Measurements from ENCODE around the gene DNAAF3.
"Not testable (repeated sequence)": the region's sequence is repeated elsewhere in the genome, so short reads cannot be mapped to it uniquely, and the experiment has no call there.

DNAAF3 gene

GRCh38 chr19:55166530-55167268 is at the start of gene DNAAF3:
TSS of gene DNAAF3 (minus strand) at chr19:55166613. CDS start at chr19:55166413, 200 bp downstream.
- peak; percentile 100 for DNase-seq (ENCODE audit: low spot score)

DNA sequence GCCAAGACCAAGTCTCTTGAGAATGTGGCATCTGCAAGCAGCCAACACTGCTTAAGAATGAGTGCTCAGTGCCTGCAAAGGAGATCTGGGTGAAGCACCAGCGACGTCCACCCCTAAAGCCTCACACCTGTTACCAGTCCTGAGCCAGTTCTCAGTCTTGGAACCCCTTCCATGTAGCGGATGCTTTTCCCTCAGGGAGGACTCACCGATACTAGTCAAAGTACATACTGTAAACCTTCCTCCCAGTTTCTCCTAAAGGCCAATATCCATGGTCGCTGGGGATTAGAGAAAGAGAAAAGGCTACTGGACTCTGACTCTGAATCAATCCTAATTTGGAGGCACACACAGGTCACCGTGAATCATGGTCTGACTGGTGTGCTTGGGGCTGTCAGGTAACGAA is 47.1 kb upstream of the DNAAF3 start:
- DNase-seq (ENCODE audit: low spot score), result no peak

DNA sequence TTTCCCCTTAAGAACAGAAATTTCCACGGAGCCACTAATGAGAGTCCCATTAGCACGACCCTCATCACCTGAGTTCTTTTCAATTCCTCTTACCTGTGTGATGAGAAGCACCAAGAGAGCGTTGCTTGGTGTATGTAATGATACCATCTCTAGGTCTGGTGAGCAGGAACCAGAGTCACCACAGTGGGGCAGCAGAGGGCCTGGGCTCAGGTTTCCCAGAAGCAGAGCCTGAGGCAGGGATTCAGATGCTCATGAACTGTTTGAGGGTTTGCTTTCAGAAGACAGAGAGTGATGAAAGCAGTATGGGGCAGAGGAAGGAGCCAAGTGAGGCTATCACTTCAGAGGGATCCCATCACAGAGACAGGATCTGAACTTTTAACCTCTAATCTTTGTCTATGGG is 46.0 kb upstream of the DNAAF3 start:
- DNase-seq (ENCODE audit: low spot score), result no peak

DNA sequence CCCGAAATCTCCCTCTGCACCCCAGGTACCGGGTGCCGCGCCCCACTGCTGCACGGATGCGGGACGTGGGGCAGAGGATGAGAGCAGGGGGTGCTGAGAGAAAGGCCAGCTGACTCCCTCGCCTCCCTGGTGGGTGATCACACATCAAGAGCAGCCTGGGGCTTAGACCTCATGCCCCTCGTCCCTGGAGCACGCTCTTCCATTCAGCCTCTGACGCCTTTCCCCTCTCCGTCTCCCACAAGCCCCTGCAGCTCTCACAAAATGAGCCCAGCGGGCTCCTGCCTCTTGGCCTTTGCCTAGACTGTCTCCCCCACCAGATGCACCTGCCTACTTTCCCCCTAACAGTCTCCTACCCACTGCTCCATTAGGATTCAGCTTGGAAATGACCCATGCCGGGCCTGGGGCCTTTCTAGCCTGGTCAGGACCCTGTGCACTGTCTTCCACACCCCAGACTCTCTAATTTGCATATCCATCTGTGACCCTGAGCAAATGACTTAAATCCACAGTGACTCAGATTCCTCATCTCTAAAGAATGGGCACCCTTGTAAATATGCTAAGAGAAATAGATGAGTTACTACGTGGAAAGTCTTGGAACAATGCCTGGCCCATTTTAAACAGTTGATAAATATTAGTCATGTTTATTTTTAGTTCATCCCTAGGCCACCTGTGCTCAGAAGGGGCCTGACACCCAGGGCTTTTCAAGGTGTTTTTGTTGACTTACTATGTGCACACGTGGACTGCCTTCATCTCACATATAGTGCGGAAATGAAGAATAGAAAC is 43.5 kb upstream of the DNAAF3 start:
- DNase-seq (ENCODE audit: low spot score), result peak; percentile 60

DNA sequence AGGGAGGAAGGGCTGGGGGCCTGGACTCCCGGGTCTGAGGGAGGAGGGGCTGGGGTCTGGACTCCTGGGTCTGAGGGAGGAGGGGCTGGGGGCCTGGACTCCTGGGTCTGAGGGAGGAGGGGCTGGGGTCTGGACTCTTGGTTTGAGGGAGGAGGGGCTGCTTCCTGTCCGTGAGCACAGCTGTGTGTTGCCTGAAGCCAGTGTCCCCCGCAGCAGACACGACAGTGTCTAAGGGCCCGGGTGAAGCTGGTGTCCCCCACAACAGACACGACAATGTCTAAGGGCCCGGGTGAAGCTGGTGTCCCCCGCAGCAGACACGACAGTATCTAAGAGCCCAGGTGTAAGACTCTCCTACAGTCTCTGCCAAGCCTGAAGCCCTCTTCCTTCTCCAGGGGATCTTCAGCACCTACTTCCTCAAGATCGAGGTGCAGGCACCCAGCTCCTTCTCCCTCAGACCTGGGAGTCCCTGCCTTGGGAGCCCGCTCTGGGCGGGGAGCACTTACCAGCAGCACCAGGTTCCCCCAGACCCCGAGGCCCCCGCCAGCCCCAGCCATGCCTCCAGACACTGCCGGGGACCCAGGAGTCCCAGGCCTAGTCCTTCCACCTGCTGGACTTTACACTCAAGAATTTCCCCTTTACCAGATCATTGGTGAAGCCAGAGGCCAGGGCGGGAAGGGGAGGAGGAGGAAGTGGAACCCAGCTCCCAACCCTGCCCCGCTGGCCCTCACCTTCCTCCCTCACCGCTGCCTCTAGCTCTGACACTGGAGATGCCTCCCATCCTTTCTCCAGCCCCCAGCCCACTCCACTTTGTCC is 42.7 kb upstream of the DNAAF3 start, which contains the start of gene PTPRH:
TSS of gene PTPRH (minus strand) at position 622 of the 813 bp plus-strand sequence. CDS start at position 554, 68 bp downstream.
- no peak for DNase-seq (ENCODE audit: low spot score)

DNA sequence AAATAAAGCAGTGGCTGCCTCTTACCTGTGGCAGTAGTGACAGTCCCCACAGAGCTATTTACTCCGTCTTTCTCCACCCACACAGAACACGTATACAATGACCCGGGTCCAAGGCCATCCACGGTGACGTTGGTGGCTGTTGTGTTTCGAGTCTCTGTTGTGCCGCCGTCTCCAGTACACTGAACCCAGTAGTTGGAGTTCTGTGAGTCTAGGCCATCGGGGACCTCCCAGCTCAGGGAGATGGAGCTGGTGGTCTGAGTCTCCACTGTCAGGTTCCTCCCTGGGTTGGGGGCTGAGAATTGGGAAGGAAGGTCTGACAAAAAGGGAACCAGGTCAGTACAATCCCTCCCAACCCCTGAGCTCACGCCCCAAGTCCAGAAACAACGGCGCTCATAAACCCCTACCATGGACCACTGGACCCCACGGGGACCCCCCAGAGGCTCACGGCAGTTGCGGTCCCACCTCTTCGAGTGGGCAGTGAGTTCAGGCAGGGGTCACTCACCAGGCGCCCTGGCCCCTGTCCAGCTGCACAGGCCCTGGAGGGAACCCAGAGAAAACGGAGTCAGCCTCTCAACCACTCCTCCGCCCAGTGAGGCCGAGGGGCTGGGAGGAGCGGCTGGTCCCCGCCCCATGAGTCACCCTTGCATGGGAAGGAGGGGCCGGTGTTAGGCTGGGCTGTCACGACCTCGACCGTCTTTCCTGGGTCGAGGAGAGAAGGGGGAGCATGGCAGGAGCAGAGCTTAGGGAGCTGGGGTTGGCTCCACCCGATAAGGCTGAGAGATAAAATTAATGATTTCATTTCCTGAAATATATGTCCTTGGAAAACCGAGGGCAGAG is 40.5 kb upstream of the DNAAF3 start:
- DNase-seq (ENCODE audit: low spot score), result peak; percentile 94

GRCh38 chr19:55202199-55202598 is 35.8 kb upstream of the DNAAF3 start:
- not testable (repeated sequence) for DNase-seq (ENCODE audit: low spot score)

DNA sequence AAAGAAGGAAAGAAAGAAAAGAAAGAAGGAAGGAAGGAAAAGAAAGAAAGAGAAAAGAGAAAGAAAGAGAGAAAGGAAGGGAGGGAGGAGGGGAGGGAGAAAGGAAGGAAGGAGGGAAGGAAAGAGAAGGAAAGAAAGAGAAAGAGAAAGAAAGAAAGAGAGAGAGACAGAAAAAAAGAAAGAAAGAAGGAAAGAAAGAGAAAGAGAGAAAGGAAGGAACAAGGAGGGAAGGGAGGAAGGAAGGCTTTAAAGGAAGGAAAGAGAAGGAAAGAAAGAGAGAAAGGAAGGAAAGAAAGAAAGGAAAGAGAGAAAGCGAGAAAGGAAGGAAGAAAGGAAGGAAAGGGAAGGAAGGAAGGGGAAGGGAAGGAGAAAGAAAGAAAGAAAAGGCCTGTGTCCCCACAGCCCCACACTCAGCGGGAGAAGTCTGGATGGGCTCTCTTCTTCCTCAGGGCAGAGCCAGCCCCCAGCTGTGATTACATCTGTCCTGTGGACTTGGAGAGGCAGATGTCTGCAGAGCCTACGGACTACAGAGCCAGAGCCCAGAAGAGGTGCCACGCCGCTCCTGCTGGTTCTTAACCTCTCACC is 33.3 kb upstream of the DNAAF3 start:
- no peak for DNase-seq (ENCODE audit: low spot score)

DNA sequence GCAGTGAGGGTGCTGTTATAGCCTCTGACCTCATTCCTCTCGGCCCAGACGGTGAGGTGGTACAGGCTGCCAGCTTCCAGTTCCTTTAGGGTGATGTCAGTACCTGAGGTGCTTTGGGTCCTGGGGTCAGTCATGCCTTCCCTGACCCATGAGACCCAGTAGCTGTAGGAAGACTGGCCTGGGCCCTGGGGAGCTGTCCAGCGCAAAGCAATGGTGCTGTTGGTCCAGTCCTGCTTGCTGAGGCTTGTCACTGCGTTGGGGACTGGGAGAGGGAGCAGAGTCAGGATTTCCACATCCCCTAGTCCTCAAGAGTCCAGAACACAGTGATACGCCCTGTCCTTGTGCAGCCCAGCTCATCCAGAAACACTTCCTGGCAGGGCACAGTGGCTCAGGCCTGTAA is 32.2 kb upstream of the DNAAF3 start:
- no peak for DNase-seq (ENCODE audit: low spot score)

- no peak for DNase-seq (ENCODE audit: low spot score)
Measured at GRCh38 chr19:55197528-55197927, 31.1 kb upstream of the DNAAF3 start.

DNA sequence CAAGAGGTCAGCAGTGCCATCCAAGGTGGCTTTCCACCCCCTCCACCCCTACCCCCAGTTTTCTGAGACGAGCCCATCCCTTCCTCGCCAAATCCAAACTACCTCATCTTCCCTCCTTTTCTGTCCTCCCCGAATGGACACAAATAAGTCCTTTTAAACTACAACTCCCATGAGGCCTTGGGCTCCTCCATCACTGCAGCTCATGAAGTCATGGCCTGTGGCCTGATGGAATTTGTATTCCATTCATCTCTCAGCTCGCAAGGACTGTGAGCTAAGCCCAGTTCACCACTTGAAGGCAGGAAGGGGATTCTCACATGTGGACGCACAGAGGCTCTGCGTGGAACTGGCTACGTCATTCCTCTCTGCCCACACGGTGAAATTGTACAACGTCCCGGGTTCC is 30.4 kb upstream of the DNAAF3 start:
- no peak for DNase-seq (ENCODE audit: low spot score)

DNA sequence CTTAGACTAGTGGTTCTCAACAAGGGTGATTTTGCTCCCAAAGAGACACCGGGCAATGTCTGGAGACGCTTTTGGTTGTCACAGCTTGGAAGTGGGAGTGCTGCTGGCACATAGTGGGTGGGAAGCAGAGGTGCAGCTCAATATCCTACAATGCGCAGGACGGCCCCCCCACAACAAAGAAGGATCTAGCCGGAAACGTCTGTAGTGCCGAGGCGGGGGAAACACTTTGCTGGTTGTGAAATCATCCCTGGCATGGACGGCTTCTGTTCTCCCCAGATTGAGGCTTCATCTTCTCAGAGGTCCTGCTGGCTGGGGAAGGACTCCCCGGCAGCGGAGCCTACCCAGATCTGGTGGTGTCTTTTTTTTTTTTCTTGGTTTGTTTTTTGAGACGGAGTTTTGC is 27.1 kb upstream of the DNAAF3 start:
- no peak for DNase-seq (ENCODE audit: low spot score)

DNA sequence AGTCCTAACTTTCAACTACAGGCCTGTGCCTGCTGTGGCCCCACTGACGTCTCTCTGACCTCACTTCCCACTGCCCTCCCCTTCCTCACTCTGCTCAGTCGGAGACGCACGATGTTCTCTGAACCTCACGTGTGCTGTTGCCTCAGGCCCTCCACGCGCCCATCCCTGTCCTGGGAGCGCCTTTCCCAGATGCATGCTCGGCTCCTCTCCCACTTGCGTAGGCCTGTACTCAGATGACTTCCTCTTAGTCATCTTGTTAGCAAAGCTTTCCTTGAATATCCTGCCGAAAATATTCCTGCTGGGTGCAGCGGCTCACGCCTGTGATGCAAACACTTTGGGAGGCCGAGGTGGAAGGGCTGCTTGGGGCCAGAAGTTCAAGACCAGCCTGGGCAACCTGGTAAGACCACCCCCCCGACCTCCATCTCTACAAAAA is 23.0 kb upstream of the DNAAF3 start:
- DNase-seq (ENCODE audit: low spot score), result peak; percentile 88

GRCh38 chr19:55188625-55189024 is 22.2 kb upstream of the DNAAF3 start:
- no peak for DNase-seq (ENCODE audit: low spot score)

DNA sequence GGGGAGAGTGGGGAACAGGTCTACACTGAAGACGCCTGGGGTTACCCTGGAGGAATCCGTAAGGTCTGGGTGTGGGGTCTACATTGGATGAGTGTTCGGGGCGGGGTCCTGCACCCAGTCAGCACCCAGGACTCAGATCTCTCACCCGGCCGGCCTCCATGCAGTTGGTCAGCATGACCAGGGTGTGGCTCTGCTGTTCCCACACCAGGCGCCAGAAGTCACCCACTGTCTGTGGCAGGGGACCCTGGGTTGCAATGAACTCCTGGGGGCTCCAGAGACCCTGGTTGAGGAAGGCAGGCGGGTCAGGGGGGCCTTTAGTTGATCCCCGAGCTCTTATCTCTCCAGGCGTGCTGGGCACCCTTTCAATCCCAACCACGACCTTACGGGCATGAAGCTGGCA is 19.7 kb upstream of the DNAAF3 start:
- DNase-seq (ENCODE audit: low spot score), result no peak

GRCh38 chr19:55181740-55182139 is 15.3 kb upstream of the DNAAF3 start:
- DNase-seq (ENCODE audit: low spot score), result no peak

DNA sequence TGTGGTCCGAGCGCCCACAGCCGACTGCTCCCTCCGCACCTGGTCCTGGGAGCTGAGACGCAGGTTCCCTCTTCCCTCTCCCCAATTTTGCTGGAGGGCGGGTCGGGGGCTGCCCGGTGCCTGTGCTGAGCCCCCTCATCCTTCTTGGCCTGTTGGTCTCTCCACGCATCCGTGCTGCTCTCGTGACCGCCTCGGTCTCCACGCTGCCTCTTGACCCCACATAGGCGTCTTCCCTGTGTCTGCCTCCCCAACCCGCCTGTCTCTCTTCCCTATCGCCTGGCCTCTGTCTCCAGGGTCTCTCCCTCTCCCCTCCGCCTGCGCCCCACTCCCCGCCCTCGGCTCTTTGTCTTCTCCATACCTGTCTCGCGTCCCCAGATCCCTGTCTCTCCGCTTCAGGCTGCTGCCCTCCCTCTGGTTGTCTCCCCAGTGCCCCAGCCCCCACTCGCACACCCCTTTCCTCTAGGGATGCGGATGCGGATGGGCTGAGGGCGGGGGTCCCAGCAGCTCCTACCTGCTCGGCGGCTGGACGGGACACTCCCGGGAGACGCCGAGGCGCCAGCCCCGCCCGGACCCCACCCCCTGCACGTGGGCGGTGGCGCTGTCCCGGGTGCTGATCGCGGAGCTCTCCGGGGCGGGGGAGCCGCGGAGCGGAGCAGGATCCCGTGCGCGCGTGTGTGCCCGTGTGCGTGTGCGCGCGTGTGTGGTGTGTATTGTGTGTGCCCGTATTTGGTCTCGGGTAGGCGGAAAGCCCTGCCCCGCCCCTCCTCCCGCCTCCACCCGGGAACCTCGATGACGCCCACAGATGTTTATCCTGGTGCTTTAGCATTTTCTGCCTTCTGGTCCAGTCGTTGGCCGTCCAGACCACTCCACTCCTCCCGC is 13.4 kb upstream of the DNAAF3 start, which contains the start of gene SYT5:
TSS of gene SYT5 (minus strand) at position 684 of the 879 bp plus-strand sequence. CDS start 1,248 bp downstream, outside the sequence.
- peak; percentile 79 for DNase-seq (ENCODE audit: low spot score)

- DNase-seq (ENCODE audit: low spot score), result peak; percentile 79
Measured at GRCh38 chr19:55178781-55179599, 12.6 kb upstream of the DNAAF3 start.

- no peak for DNase-seq (ENCODE audit: low spot score)
Measured at GRCh38 chr19:55176076-55176475, 9.7 kb upstream of the DNAAF3 start.
